HUES48 (cell line): Measurements from ENCODE around the gene SNX13.

Experiments
- H3K27ac ChIP-seq: one replicate; pipeline ENCODE4 v1.7.0; 2013; ENCODE audit warnings: low read depth, low read length, inconsistent platforms
- H3K27me3 ChIP-seq: 2 replicates; pipeline ENCODE4 v1.6.1; 2013; ENCODE audit warnings: mild to moderate bottlenecking, low read length; ENCODE audit not compliant: control insufficient read depth, insufficient read depth
- H3K36me3 ChIP-seq: 2 replicates; pipeline ENCODE4 v1.6.1; 2013; ENCODE audit warnings: low read length; ENCODE audit not compliant: control insufficient read depth, insufficient read depth
- H3K4me1 ChIP-seq: 2 replicates; pipeline ENCODE4 v1.6.1; 2013; ENCODE audit warnings: mild to moderate bottlenecking, low read length; ENCODE audit not compliant: control insufficient read depth, insufficient read depth
- H3K4me3 ChIP-seq: 2 replicates; pipeline ENCODE4 v1.5.1; 2013; ENCODE audit warnings: mild to moderate bottlenecking, low read depth, low read length
- H3K9ac ChIP-seq: 2 replicates; pipeline ENCODE4 v1.6.1; 2013; ENCODE audit warnings: mild to moderate bottlenecking, low read depth, low read length, moderate library complexity
- H3K9me3 ChIP-seq: 2 replicates; pipeline ENCODE4 v1.6.1; 2013; ENCODE audit warnings: low read length; ENCODE audit not compliant: control insufficient read depth, insufficient read depth

SNX13 gene

DNA sequence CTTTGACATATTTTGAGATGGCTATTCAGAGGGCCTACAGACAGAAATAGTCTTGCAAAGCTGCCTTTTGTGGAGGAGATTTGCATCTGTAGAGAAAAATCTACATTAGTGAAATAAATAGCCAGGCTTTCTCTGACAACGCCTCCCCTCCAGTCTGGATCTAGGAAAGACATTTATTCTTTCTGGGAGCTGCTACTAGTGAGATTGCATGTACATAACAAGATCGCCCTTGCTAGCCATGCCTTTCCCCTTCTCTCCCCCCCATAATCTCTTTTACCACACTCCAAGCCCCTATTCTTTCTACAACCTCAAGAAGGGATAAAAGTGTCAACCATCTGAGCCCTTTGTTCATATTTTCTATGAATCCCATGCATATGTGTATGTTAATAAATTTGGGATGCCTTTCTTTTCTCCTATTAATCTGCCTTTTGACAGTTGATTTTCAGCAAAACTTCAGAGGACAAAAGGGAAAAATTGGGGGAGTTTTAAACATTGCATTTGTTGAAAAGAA, 194.2 kb downstream of the SNX13 start:
- no peaks in the 10 kb centered on the region for H3K36me3 ChIP-seq
- H3K27me3 ChIP-seq: no peaks in the 10 kb centered on the region
- no peak overlapping the region for H3K27ac ChIP-seq
- peaks cover 9% of the 10 kb centered on the region for H3K4me1 ChIP-seq
- no peak overlapping the region for H3K4me3 ChIP-seq
- no peak overlapping the region for H3K9ac ChIP-seq
- H3K9me3 ChIP-seq: no peaks in the 10 kb centered on the region

DNA sequence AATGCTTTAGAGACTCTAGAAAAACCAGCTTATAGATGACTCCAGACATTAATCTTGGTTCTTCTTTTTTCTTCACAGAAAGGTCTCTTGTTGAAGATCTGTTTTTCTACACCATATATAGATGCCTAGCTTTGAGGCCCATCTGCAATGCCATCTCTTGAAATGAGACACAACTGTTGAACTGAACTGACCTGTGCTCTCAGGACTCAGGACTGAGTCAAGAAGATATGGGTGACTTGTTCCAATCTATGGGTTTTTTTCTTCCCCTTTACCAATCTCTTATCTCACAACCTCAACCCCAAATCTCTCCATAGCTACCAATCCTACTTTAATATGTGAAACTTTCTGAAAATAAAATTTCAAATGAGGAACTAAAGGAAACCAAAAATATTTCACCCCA, 194.7 kb downstream of the SNX13 start:
- Histone ChIP-seq H3K9ac (no peak overlapping the region), H3K27me3 (no peaks in the 10 kb centered on the region), H3K4me1 (peaks cover 8% of the 10 kb centered on the region), H3K27ac (no peak overlapping the region), H3K9me3 (no peaks in the 10 kb centered on the region), H3K4me3 (no peak overlapping the region), H3K36me3 (no peaks in the 10 kb centered on the region)

DNA sequence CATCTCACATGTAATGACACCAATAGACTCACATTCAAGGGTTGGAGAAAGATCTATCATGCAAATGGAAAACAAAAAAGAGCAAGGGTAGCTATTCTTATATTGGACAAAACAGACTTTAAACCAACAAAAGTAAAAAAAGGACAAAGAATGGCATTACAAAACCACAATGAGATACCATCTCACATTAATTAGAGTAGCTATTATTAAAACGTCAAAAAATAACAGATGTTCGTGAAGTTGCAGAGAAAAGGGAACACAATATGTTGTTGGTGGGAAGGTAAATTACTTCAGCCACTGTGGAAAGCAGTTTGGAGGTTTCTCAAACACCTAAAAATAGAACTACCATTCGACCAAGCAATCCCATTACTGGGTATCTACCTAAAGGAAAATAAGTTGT, 197.0 kb downstream of the SNX13 start:
- no peaks in the 10 kb centered on the region for H3K36me3 ChIP-seq
- H3K4me3 ChIP-seq: no peak overlapping the region
- H3K4me1 ChIP-seq: peaks cover 3% of the 10 kb centered on the region; the same call in 1 of the 2 replicates
- no peak overlapping the region for H3K9ac ChIP-seq
- H3K9me3 ChIP-seq: no peaks in the 10 kb centered on the region
- H3K27me3 ChIP-seq: no peaks in the 10 kb centered on the region
- no peak overlapping the region for H3K27ac ChIP-seq

DNA sequence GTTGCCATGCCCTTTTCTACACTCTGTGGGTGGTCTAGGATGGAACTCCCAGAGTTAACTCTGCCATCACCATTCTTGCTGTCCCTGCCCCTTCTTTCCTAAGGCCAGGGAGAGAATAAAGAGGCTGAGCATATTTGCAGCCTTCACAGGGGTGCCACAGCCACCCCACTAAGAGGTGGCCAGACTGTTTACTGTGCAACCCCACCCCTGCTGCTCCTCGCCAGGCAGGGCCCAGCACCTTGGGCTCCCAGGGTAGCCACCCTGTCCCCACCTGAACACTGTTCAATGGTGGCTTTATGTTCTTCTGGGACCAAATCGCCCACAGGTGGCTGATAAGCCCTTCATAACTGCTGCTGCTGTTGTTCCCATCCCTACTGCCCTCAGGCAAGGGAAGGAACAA, 198.9 kb downstream of the SNX13 start:
- Histone ChIP-seq H3K9ac (no peak overlapping the region), H3K4me3 (no peak overlapping the region), H3K36me3 (no peaks in the 10 kb centered on the region), H3K9me3 (no peaks in the 10 kb centered on the region), H3K27me3 (no peaks in the 10 kb centered on the region), H3K27ac (no peak overlapping the region), H3K4me1 (peaks cover 3% of the 10 kb centered on the region; the same call in 1 of the 2 replicates)
